GM18498 (cell line): ENCODE results near the gene APP.

Experiments
- ATAC-seq: cut with Tn5 transposase; IDR thresholded peaks from one replicate; pipeline ENCODE4 v1.9.1; 2021; ENCODE audit warnings: mild to moderate bottlenecking, moderate library complexity; ENCODE audit not compliant: unreplicated experiment

APP gene

GRCh38 chr21:26127918-26128317, 42.7 kb downstream of the APP start:
- no peak for ATAC-seq

GRCh38 chr21:26127073-26127814, 43.3 kb downstream of the APP start:
- no peak for ATAC-seq

- ATAC-seq: no peak
Measured at GRCh38 chr21:26126168-26126553, 44.4 kb downstream of the APP start.

GRCh38 chr21:26125433-26126167, 45.0 kb downstream of the APP start:
- no peak for ATAC-seq

GRCh38 chr21:26124896-26125295, 45.7 kb downstream of the APP start:
- no peak for ATAC-seq

- no peak for ATAC-seq
Measured at GRCh38 chr21:26124421-26124833, 46.1 kb downstream of the APP start.

- no peak for ATAC-seq
Measured at GRCh38 chr21:26123012-26123411, 47.6 kb downstream of the APP start.

GRCh38 chr21:26120828-26121227, 49.7 kb downstream of the APP start:
- no peak for ATAC-seq

GRCh38 chr21:26119906-26120305, 50.7 kb downstream of the APP start:
- ATAC-seq: no peak

- no peak for ATAC-seq
Measured at GRCh38 chr21:26118938-26119540, 51.5 kb downstream of the APP start.

- ATAC-seq: no peak
Measured at GRCh38 chr21:26117972-26118367, 52.6 kb downstream of the APP start.

GRCh38 chr21:26117324-26117971, 53.1 kb downstream of the APP start:
- peak; percentile 72 for ATAC-seq

GRCh38 chr21:26116456-26117011, 54.0 kb downstream of the APP start:
- ATAC-seq: no peak

- ATAC-seq: no peak
Measured at GRCh38 chr21:26115899-26116298, 54.7 kb downstream of the APP start.

- no peak for ATAC-seq
Measured at GRCh38 chr21:26115305-26115704, 55.3 kb downstream of the APP start.

- no peak for ATAC-seq
Measured at GRCh38 chr21:26112975-26113374, 57.6 kb downstream of the APP start.

- no peak for ATAC-seq
Measured at GRCh38 chr21:26112127-26112742, 58.3 kb downstream of the APP start.

- ATAC-seq: no peak
Measured at GRCh38 chr21:26110715-26111114, 59.9 kb downstream of the APP start.

GRCh38 chr21:26107429-26107828, 63.1 kb downstream of the APP start:
- no peak for ATAC-seq

GRCh38 chr21:26106562-26106961, 64.0 kb downstream of the APP start:
- no peak for ATAC-seq

GRCh38 chr21:26105819-26106218, 64.8 kb downstream of the APP start:
- no peak for ATAC-seq
